GM12878 (cell line): ENCODE data around the gene SLC38A4. TPM values are rescaled to one million over a fixed set of nuclear protein-coding genes. Genes with fewer than 3 reads are reported as not detected.

ENCODE experiments used
- ATAC-seq: fragments of 200-7000 bp; cut with Tn5 transposase; 3 replicates; pipeline ENCODE4 v1.9.1; 2020; ENCODE audit warnings: mild to moderate bottlenecking, moderate library complexity
- BruUV-seq: library from RNA; stranded (reverse); fragments of 400-500 nt; replicated peaks from 2 replicates; lab custom pipeline; 2021; lab: Mats Ljungman, UMichigan
- CTCF ChIA-PET: fragments of 300-600 bp; sonication (Branson Sonifier 250); formaldehyde crosslinking; extraction: SDS; loops from one replicate; lab custom pipeline; 2021; ENCODE audit warnings: inconsistent platforms; lab: Yijun Ruan, JAX
- POLR2A ChIA-PET: fragments of 350-600 bp; formaldehyde crosslinking; extraction: SDS; loops from one replicate; lab custom pipeline; 2021; ENCODE audit warnings: inconsistent platforms; lab: Charles Lee
- RAD21 ChIA-PET: fragments of 300-600 bp; sonication (Branson Sonifier 250); formaldehyde crosslinking; loops from one replicate; lab custom pipeline; 2023; ENCODE audit warnings: antibody characterized with exemption; ENCODE audit not compliant: unreplicated experiment; lab: Charles Lee
- SMC1A ChIA-PET: fragments of 300-600 bp; sonication (Branson Sonifier 250); formaldehyde crosslinking; loops from one replicate; lab custom pipeline; 2023; ENCODE audit not compliant: unreplicated experiment, uncharacterized antibody; lab: Charles Lee
- DNase-seq: peaks from one replicate; pipeline ENCODE4 v3.0.0-alpha.2; 2011; ENCODE audit warnings: low read depth, low spot score
- FAIRE-seq: peaks from 3 replicates; lab custom pipeline; 2011; peaks lifted over from hg19 to GRCh38; lab: Jason Lieb, UNC
- H2AFZ ChIP-seq: 2 replicates; pipeline ENCODE4 v1.6.0; 2011; ENCODE audit warnings: low read depth, low read length, control low read depth; ENCODE audit not compliant: control insufficient read depth
- H3K27ac ChIP-seq: 2 replicates; pipeline ENCODE4 v1.5.1; 2011; ENCODE audit warnings: control low read depth; ENCODE audit not compliant: control insufficient read depth, insufficient read depth
- H3K27me3 ChIP-seq, 2 experiments: replicated peaks in 1 of 2; 2 replicates each; pipeline versions ENCODE4 v1.6.0 to v1.6.1; 2011; ENCODE audit warnings: low read length in 1 of 2; ENCODE audit not compliant: control insufficient read depth in 2 of 2, insufficient read depth in 2 of 2
- H3K36me3 ChIP-seq, 2 experiments: 2 replicates each; pipeline ENCODE4 v1.5.1; 2011; ENCODE audit warnings: low read length in 1 of 2; ENCODE audit not compliant: control insufficient read depth in 2 of 2, insufficient read depth in 2 of 2
- H3K4me1 ChIP-seq: 2 replicates; pipeline ENCODE4 v1.6.1; 2011; ENCODE audit warnings: mild to moderate bottlenecking, low read length, moderate library complexity, mixed read lengths; ENCODE audit not compliant: control insufficient read depth, insufficient read depth
- H3K4me2 ChIP-seq: 2 replicates; pipeline ENCODE4 v1.6.0; 2011; ENCODE audit warnings: control low read depth; ENCODE audit not compliant: control insufficient read depth, insufficient read depth
- H3K4me3 ChIP-seq: fragments of 200-600 bp; sonication (generic); 2 replicates; pipeline ENCODE4 v1.5.1; 2016
- H3K79me2 ChIP-seq: 2 replicates; pipeline ENCODE4 v1.6.0; 2011; ENCODE audit warnings: low read length; ENCODE audit not compliant: control insufficient read depth, insufficient read depth
- H3K9ac ChIP-seq: 2 replicates; pipeline ENCODE4 v1.8.0; 2011; ENCODE audit warnings: low read length, control low read depth, mixed read lengths; ENCODE audit not compliant: control insufficient read depth, insufficient read depth
- H3K9me3 ChIP-seq: replicated peaks from 3 replicates; pipeline ENCODE4 v1.5.1; 2011; ENCODE audit warnings: mild to moderate bottlenecking, low read length; ENCODE audit not compliant: control insufficient read depth, insufficient read depth
- H4K20me1 ChIP-seq: 2 replicates; pipeline ENCODE4 v1.6.0; 2011; ENCODE audit not compliant: control insufficient read depth, insufficient read depth
- POLR2AphosphoS5 ChIP-seq: IDR thresholded peaks from 2 replicates; pipeline ENCODE4 v1.6.1; 2011; ENCODE audit warnings: mild to moderate bottlenecking, low read length, inconsistent platforms
- PRDM15 ChIP-seq: fragments of 450-650 bp; formaldehyde crosslinking; IDR thresholded peaks from 2 replicates; pipeline ENCODE4 v1.4.0; 2020; ENCODE audit warnings: mild to moderate bottlenecking, moderate library complexity
- RUNX3 ChIP-seq: IDR thresholded peaks from 2 replicates; pipeline ENCODE4 v1.6.1; 2012; ENCODE audit warnings: low read length, inconsistent platforms
- SKIL ChIP-seq: fragments of 450-650 bp; IDR thresholded peaks from 2 replicates; pipeline ENCODE4 v1.6.1; 2017; ENCODE audit warnings: mild to moderate bottlenecking, low read depth, inconsistent platforms; ENCODE audit not compliant: poor library complexity, severe bottlenecking
- SMAD1 ChIP-seq: fragments of 450-650 bp; IDR thresholded peaks from 2 replicates; pipeline ENCODE4 v1.6.1; 2018; ENCODE audit warnings: mild to moderate bottlenecking, low read depth; ENCODE audit not compliant: partially characterized antibody
- ZBTB11 ChIP-seq: fragments of 450-650 bp; formaldehyde crosslinking; IDR thresholded peaks from 2 replicates; pipeline ENCODE4 v1.5.0; 2022; ENCODE audit warnings: mild to moderate bottlenecking, missing genetic modification characterization
- WGBS: methylation state at CpG from one replicate; pipeline ENCODE4 v1.1.6; 2016; ENCODE audit warnings: low lambda C conversion rate; ENCODE audit not compliant: insufficient replicate concordance, insufficient coverage; ENCODE audit errors: missing lambda C conversion rate; 5-methylcytosine and 5-hydroxymethylcytosine counted together
- in situ Hi-C: fragments of 300-500 bp; cut with MboI; formaldehyde crosslinking; loops from 9 replicates; pipeline ENCODE4 v1.14.3; 2018; ENCODE audit warnings: mixed read lengths
- intact Hi-C: fragments of 100-400 bp; cut with micrococcal nuclease; formaldehyde crosslinking; loops from one replicate; pipeline ENCODE4 v1.14.2; 2022; ENCODE audit not compliant: unreplicated experiment
- polyA plus RNA-seq, 11 experiments: library from polyadenylated mRNA; depleted of rRNA in 4 of 11; unstranded in 6 of 11; stranded (reverse) in 5 of 11; fragments of >200 nt; fragmentation: Nextera tagmentation in 4 of 11; fragmentation: Illumina TruSeq in 1 of 11; extraction: Ambion mirVana in 4 of 11; extraction: Trizol in 1 of 11; gene quantifications; 1 replicate in 1 of 11; 2 replicates in 10 of 11; pipeline versions ENCODE4 v1.2.1 to v1.2.3, GENCODE V29; 2011 to 2016; ENCODE audit warnings: inconsistent platforms in 2 of 11, missing spikeins in 2 of 11, low read depth in 1 of 11
- total RNA-seq, 4 experiments: library from RNA; depleted of rRNA in 3 of 4; stranded (reverse); fragments of >200 nt in 3 of 4; fragmentation: Illumina TruSeq in 1 of 4; extraction: Trizol in 1 of 4; gene quantifications; 2 replicates each; pipeline versions ENCODE4 v1.2.1 to v1.2.3, GENCODE V29; 2013 to 2021
- TF ChIP-seq, protein P1 (sequence below): IDR thresholded peaks from 2 replicates; pipeline ENCODE4 v1.6.1; 2012; ENCODE audit warnings: low read length, inconsistent platforms
- TF ChIP-seq, protein P2 (sequence below): fragments of 450-650 bp; IDR thresholded peaks from 2 replicates; pipeline ENCODE4 v1.6.1; 2017; ENCODE audit warnings: borderline replicate concordance

The SLC38A4 gene
- total and polyA plus RNA-seq, 10 of the 15 experiments (the other 5 are each of a cell fraction or from before 2014, with no cell fraction given) = 0.04 to 0.52 (median 0.13) TPM; not detected in 2

DNA sequence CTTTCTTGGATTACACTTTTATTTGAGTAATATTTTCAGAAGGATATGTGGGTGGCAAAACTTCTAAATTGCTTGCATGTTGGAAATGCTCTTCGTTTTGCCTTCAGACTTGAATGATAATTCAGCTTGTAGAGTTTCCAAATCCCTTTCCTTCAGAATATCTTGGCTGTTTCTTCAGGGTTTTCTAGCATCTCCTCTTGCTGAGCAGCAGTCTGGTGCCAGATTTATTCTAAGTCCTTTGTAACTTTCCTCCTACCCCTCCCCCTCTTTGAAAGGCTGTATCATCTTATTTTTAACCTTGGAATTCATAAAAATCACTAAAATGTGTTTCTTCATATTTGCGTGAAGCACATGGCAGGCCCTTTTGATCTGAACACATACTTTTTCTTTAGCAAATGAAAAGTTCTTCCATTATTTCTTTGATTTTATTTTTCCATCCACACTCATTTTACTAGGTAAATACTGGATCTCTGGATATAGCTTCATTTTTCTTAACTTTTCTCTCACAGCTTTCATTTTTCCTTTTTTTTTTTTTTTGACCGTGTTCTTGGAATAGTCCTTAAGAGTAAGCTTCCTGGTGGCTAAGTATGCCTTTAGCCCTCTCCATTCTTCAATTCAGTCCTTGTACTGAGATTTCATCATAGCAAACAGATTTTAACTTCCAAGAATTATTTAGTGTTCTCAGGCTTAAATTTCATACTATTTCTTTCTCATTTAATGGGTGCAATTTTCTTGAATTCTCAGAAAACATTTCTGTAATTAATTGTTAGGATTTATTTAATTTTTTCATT is 102.0 kb downstream of the SLC38A4 start:
- no peaks in the 10 kb centered on the region for H4K20me1 ChIP-seq
- no peaks in the 10 kb centered on the region for H3K9me3 ChIP-seq
- no peaks in the 10 kb centered on the region for H3K4me1 ChIP-seq
- no peaks in the 10 kb centered on the region for H3K36me3 ChIP-seq
- no peaks in the 10 kb centered on the region for H3K79me2 ChIP-seq
- FAIRE-seq = no peak
- no peak for ATAC-seq
- in situ Hi-C loops (no loop called here), intact Hi-C loops (no loop called here)
- no peak overlapping the region for H3K4me3 ChIP-seq
- no peak overlapping the region for H3K27ac ChIP-seq
- DNase-seq = no peak
- WGBS = 37% methylated on average over 3 of the region's 3 CpGs
- ChIA-PET SMC1A (no interaction called here), CTCF (no interaction called here), RAD21 (no interaction called here), POLR2A (interaction anchor here (0.6 kb wide), 1 partner anchor 136 kb away, joined by 3 read pairs; no protein-coding TSS in a partner anchor)
- no peak overlapping the region for H3K4me2 ChIP-seq
- BruUV-seq = no TSS peak
- H2AFZ ChIP-seq = no peak overlapping the region
- H3K9ac ChIP-seq = no peak overlapping the region
- no peaks in the 10 kb centered on the region for H3K27me3 ChIP-seq
- TF ChIP-seq POLR2AphosphoS5 (no peak), SMAD1 (no peak), PRDM15 (CRISPR knock-in tag) (no peak), ZBTB11 (no peak), SKIL (no peak), RUNX3 (no peak)
- TF ChIP-seq, protein P1, sequence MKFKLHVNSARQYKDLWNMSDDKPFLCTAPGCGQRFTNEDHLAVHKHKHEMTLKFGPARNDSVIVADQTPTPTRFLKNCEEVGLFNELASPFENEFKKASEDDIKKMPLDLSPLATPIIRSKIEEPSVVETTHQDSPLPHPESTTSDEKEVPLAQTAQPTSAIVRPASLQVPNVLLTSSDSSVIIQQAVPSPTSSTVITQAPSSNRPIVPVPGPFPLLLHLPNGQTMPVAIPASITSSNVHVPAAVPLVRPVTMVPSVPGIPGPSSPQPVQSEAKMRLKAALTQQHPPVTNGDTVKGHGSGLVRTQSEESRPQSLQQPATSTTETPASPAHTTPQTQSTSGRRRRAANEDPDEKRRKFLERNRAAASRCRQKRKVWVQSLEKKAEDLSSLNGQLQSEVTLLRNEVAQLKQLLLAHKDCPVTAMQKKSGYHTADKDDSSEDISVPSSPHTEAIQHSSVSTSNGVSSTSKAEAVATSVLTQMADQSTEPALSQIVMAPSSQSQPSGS = no peak
- TF ChIP-seq, protein P2, sequence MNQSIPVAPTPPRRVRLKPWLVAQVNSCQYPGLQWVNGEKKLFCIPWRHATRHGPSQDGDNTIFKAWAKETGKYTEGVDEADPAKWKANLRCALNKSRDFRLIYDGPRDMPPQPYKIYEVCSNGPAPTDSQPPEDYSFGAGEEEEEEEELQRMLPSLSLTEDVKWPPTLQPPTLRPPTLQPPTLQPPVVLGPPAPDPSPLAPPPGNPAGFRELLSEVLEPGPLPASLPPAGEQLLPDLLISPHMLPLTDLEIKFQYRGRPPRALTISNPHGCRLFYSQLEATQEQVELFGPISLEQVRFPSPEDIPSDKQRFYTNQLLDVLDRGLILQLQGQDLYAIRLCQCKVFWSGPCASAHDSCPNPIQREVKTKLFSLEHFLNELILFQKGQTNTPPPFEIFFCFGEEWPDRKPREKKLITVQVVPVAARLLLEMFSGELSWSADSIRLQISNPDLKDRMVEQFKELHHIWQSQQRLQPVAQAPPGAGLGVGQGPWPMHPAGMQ = no peak
